Transverse colon (tissue), 4 donors: ENCODE measurements around the gene SGMS2.

Experiments used
- CTCF ChIP-seq, 5 experiments: fragments of 200-600 bp in 3 of 5; fragments of 450-650 bp in 2 of 5; sonication (generic) in 3 of 5; IDR thresholded peaks; 1 replicate in 2 of 5; 2 replicates in 3 of 5; pipeline ENCODE4 v1.5.1; 2016 to 2017; ENCODE audit warnings: antibody characterized with exemption in 5 of 5, inconsistent platforms in 3 of 5, mild to moderate bottlenecking in 2 of 5, moderate library complexity in 1 of 5
- EP300 ChIP-seq: sonication (generic); formaldehyde crosslinking; IDR thresholded peaks from one replicate; pipeline ENCODE4 v1.6.1; 2017; ENCODE audit warnings: antibody characterized with exemption, low read depth
- POLR2A ChIP-seq: fragments of 450-650 bp; IDR thresholded peaks from one replicate; pipeline ENCODE4 v1.6.1; 2016; ENCODE audit warnings: antibody characterized with exemption, mild to moderate bottlenecking, moderate library complexity
- POLR2AphosphoS5 ChIP-seq, 3 donors: sonication (generic); formaldehyde crosslinking; IDR thresholded peaks; one replicate each; pipeline ENCODE4 v1.6.1; 2016; ENCODE audit warnings: antibody characterized with exemption in 3 of 3

GRCh38 chr4:107777890-107778289, 46.8 kb upstream of the SGMS2 start:
- TF ChIP-seq CTCF (IDR thresholded peaks at IDR 0.05) (no peak), EP300 (no peak), POLR2AphosphoS5 (IDR thresholded peaks at IDR 0.05) (no peak), POLR2A (no peak)
